A673 (cell line): Measurements from ENCODE around the gene RNF40. TPM values are rescaled to one million over a fixed set of nuclear protein-coding genes. Genes with fewer than 3 reads are reported as not detected.

Experiments
- BruUV-seq: library from RNA; stranded (reverse); fragments of 400-500 nt; replicated peaks from 2 replicates; lab custom pipeline; 2021; lab: Mats Ljungman, UMichigan
- CTCF ChIA-PET: fragments of 300-600 bp; sonication (Branson Sonifier 250); formaldehyde crosslinking; loops from one replicate; lab custom pipeline; 2022; ENCODE audit warnings: antibody characterized with exemption; lab: Charles Lee
- POLR2A ChIA-PET: fragments of 300-600 bp; sonication (Branson Sonifier 250); formaldehyde crosslinking; loops from one replicate; lab custom pipeline; 2022; ENCODE audit warnings: antibody characterized with exemption; ENCODE audit not compliant: low non-redundant PET; lab: Charles Lee
- DNase-seq: peaks from one replicate; pipeline ENCODE4 v3.0.0-alpha.2; 2015; ENCODE audit warnings: low spot score
- H3K27ac ChIP-seq: fragments of 200-600 bp; sonication (generic); 2 replicates; pipeline ENCODE4 v1.5.1; 2016; ENCODE audit warnings: mixed run types, low read depth, mild to moderate bottlenecking, mixed read lengths, antibody characterized with exemption, low read length; ENCODE audit not compliant: poor library complexity, severe bottlenecking
- H3K27me3 ChIP-seq: fragments of 200-600 bp; sonication (generic); replicated peaks from 2 replicates; pipeline ENCODE4 v1.6.1; 2017; ENCODE audit warnings: mixed run types, low read depth, mild to moderate bottlenecking, mixed read lengths, antibody characterized with exemption, low read length; ENCODE audit not compliant: insufficient read depth, poor library complexity
- H3K36me3 ChIP-seq: fragments of 200-600 bp; sonication (generic); 2 replicates; pipeline ENCODE4 v1.6.1; 2016; ENCODE audit warnings: mixed run types, mild to moderate bottlenecking, mixed read lengths, antibody characterized with exemption, low read length; ENCODE audit not compliant: insufficient read depth, poor library complexity, severe bottlenecking
- H3K4me1 ChIP-seq: fragments of 200-600 bp; sonication (generic); 2 replicates; pipeline ENCODE4 v1.6.1; 2017; ENCODE audit warnings: mixed run types, mild to moderate bottlenecking, mixed read lengths, antibody characterized with exemption, low read length; ENCODE audit not compliant: insufficient read depth, poor library complexity, severe bottlenecking
- H3K4me3 ChIP-seq: fragments of 200-600 bp; sonication (generic); 2 replicates; pipeline ENCODE4 v1.5.1; 2016; ENCODE audit warnings: low read depth, mixed run types, mild to moderate bottlenecking, mixed read lengths, low read length; ENCODE audit not compliant: poor library complexity, severe bottlenecking
- H3K9me3 ChIP-seq: fragments of 200-600 bp; sonication (generic); 2 replicates; pipeline ENCODE4 v1.6.1; 2016; ENCODE audit warnings: mixed run types, low read depth, mild to moderate bottlenecking, mixed read lengths, antibody characterized with exemption, low read length; ENCODE audit not compliant: poor library complexity, severe bottlenecking
- CTCF ChIP-seq: fragments of 300-800, 200-600 bp; sonication (generic); conservative IDR thresholded peaks from 2 replicates; pipeline ENCODE4 v1.5.1; 2017; ENCODE audit warnings: low read depth, mild to moderate bottlenecking, antibody characterized with exemption, low read length, moderate library complexity, mixed read lengths
- EZH2 ChIP-seq: fragments of 200-600 bp; sonication (generic); IDR thresholded peaks from 2 replicates; pipeline ENCODE4 v1.6.1; 2017; ENCODE audit warnings: borderline replicate concordance, low read depth, mild to moderate bottlenecking, mixed read lengths, antibody characterized with exemption, low read length; ENCODE audit not compliant: poor library complexity, severe bottlenecking
- intact Hi-C: fragments of 100-400 bp; cut with micrococcal nuclease; formaldehyde crosslinking; loops from one replicate; pipeline ENCODE4 v1.10.0; 2022; ENCODE audit not compliant: unreplicated experiment
- total RNA-seq: library from RNA; stranded (reverse); gene quantifications from 2 replicates; pipeline ENCODE4 v1.2.3, GENCODE V29; 2021

Gene RNF40
- total RNA-seq, 1 experiment from 2014 or later, result 132 TPM

DNA sequence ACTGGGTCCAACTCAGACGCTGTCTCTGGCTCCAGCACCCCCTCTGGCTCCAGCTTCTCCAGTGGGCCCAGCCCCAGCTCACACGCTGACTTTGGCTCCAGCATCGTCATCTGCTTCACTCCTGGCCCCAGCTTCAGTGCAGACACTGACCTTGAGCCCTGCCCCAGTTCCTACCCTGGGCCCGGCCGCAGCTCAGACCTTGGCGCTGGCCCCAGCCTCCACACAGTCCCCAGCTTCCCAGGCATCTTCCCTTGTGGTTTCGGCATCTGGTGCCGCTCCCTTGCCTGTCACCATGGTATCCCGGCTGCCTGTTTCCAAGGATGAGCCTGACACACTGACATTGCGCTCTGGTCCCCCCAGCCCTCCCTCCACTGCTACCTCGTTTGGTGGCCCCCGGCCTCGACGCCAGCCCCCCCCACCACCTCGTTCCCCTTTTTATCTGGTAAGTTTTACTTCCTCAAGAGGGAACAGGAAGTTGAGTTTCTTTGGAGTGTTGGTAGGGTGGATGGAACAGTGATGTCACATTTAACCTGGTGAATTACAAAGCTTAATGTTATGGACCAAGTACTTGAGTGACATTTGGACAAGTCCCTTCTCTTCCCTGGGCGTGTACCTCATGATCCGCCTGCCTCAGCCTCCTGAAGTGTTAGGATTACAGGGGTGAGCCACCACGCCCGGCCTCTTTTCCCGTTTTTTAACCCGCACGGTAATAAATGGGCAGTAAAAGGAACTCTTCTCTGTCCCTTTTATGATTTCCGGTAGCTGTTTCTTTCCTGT is 37.3 kb upstream of the RNF40 start:
- no peak for DNase-seq
- H3K27ac ChIP-seq, result no peak overlapping the region
- no peak overlapping the region for H3K4me3 ChIP-seq
- H3K9me3 ChIP-seq, result no peaks in the 10 kb centered on the region
- peaks cover 78% of the 10 kb centered on the region for H3K36me3 ChIP-seq
- no peaks in the 10 kb centered on the region for H3K27me3 ChIP-seq
- no TSS peak for BruUV-seq
- intact Hi-C loops, result no loop called here
- no peaks in the 10 kb centered on the region for H3K4me1 ChIP-seq
- CTCF ChIA-PET, result no interaction called here
- POLR2A ChIA-PET, result no interaction called here
- TF ChIP-seq EZH2 (no peak), CTCF (no peak)

DNA sequence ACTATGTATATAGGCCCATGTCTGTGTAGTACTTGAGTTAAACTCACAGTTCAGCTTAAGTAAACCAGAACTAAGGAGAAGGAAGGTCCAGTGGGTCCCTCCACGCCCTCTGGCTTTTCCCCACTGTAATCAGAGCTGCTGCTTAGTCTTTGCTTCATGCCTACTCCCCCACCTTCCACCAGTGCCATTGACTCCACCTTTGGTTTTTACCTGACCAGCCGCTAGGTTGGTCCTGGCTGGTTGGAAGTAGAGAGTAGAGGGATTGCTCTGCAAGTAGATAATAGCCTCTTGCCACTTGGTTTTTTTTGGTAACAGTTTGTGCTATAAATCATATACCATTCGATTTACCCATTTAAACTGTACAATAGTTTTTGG is 36.7 kb upstream of the RNF40 start:
- no peak for TF ChIP-seq CTCF
- TF ChIP-seq EZH2, result no peak
- ChIA-PET POLR2A (no interaction called here), CTCF (no interaction called here)
- no peaks in the 10 kb centered on the region for H3K27me3 ChIP-seq
- no TSS peak for BruUV-seq
- DNase-seq, result no peak
- H3K4me1 ChIP-seq, result no peaks in the 10 kb centered on the region
- intact Hi-C loops, result no loop called here
- peaks cover 77% of the 10 kb centered on the region for H3K36me3 ChIP-seq
- H3K4me3 ChIP-seq, result no peak overlapping the region
- no peaks in the 10 kb centered on the region for H3K9me3 ChIP-seq
- no peak overlapping the region for H3K27ac ChIP-seq

GRCh38 chr16:30728321-30728720 is 33.8 kb upstream of the RNF40 start:
- H3K36me3 ChIP-seq, result peaks cover 72% of the 10 kb centered on the region

More at GRCh38 chr16:30728321-30728720, 33.8 kb upstream of the RNF40 start:
- no peaks in the 10 kb centered on the region for H3K9me3 ChIP-seq
- H3K4me1 ChIP-seq, result no peaks in the 10 kb centered on the region
- BruUV-seq, result no TSS peak
- TF ChIP-seq EZH2 (no peak), CTCF (no peak)
- ChIA-PET POLR2A (no interaction called here), CTCF (no interaction called here)
- H3K27me3 ChIP-seq, result no peaks in the 10 kb centered on the region
- H3K27ac ChIP-seq, result no peak overlapping the region
- intact Hi-C loops, result no loop called here
- DNase-seq, result no peak
- H3K4me3 ChIP-seq, result no peak overlapping the region
